Measurements from ENCODE around the gene MACROD1.
"Not testable (repeated sequence)": the region's sequence is repeated elsewhere in the genome, so short reads cannot be mapped to it uniquely, and the experiment has no call there.

Gene MACROD1

DNA sequence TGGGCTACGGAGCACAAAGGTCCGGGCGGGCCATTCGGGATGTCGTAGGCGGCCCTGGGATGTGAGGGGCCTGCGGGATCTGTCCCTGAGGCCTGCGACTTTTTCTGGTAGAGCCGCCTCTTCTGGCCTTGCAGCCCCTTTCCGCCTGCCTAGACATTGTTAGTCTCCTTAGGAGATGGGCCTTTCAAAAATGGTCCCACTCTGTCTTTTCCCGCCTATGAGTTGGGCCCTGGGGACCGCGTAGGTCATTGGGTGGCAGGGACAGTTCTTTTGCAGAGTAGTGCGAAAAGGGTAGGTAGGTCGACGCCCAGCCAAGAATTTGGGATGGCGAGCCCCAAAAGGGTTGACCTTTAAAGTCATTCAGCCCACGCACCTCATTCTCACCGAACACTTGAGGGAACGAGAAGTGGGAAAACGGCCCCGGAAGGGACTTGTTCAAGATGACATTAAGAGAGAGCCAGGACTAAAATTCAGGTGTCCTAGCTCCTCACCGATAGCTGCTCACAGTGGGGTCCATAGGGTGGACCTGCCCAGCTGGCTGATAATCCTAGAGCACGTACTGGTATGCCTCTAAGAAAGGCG lies 178.9 kb downstream of the MACROD1 start:
- DNase-seq: no peak

DNA sequence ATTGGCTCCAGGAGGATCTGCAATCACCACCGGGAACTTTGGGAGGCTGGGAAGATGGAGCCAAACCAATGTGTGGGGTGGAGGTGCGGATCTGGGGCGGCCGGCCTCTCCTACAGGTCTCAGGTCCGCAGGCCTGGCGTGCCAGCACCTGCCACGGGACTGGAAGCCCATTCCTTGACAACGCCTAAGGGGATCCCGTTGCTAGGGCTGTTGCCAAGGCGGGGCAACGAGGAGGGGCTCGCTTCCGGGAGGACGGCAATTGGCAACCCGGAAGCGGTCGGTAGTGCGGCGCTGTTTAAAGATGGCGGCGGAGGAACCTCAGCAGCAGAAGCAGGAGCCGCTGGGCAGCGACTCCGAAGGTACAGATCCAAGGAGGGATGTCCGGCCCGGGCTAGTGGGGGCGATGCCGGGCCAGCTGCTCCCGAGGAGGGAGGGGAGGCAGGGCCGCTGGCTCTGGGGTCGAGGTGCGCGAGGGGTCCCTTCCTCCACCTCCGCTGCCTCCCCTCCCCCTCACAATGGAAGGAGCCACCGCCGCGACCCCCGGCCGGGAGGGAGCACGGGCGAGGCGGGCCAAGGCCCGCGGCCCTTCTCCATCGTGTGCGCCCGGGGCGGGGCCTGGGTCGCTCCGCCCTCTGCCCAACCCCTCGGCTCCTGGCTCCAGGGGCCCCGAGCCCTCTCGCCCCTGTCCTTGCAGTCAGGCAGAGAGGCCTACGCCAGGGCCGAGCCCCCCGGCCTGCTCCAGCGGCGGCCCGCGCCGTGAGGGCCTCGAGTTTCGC lies 179.6 kb downstream of the MACROD1 start, which contains the start of gene OTUB1:
OTUB1 (plus strand) TSS at position 283 of the 776 bp plus-strand sequence; CDS start at position 302, 19 bp downstream.
- DNase-seq: peak; percentile 91 to 93

DNA sequence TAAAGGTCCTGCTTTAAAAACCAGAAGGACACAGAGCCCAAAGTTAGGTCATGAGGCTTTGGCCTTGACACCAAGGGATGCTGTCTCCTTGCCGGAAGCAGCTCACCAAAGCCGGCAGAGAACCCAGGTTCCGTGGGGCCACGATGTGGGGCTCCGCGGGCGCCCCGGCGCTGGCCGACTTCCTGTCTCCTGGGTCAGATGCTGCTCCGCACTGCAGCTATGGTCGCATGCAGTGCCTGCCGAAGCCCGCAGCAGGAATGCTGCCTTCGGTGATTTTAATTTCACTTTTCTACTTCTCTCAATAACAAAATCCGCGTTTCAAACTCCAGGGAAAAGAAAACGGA lies 180.1 kb downstream of the MACROD1 start:
- DNase-seq: peak in 1 of 2 experiments; percentile 40

DNA sequence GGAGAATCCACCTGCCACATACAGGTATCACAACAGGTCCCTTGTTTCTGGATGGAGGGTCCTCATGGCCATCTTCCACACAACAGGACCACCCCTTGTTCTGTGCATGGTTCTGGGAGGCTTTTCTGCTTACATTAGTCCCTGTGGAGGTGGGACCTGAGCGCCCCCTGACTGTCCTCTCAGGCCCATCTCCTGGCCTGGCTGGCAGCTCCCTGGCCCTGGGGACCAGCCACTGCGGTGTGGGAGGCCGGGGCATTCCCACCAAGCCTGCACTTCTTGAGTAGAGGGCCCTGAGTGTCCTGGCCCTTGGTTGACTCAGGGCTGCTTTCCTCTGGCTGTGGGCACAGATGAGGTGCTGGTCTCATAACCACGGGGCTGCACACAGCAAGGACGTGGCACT lies 186.5 kb downstream of the MACROD1 start:
- DNase-seq: no peak

DNA sequence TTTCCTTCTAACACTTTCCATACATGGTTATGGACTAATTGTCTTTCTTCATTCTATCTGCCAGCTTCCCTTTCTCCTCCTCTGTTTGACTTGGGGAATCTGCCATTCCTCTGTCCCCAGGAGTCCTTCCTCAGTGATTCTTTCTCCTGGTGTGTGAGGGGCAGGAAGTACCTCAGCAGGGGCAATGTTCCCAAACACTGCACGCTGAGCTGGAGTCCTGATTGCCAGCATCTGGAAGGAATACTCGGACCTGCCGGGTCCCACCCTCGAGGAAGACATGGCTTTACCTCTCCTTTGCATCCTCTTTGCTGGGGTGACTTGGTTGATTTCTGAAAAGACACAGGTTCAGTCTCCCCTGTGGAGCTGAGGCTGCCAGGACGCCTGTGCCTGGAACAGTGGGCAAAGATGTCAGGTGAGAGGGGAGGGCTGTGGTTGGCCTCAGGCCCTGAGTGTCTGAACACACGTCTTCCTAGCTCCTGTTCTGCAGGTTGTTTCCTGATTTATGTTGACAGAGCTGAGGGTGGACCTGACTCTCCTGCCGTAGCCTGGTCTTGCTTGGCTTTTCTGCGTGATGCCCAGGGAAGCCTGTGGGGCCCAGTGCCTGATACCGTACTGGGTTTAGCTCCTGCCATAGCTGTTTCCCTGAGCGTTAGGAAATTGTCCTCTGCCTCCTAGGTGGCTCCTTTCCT lies 187.2 kb downstream of the MACROD1 start:
- no peak for DNase-seq

DNA sequence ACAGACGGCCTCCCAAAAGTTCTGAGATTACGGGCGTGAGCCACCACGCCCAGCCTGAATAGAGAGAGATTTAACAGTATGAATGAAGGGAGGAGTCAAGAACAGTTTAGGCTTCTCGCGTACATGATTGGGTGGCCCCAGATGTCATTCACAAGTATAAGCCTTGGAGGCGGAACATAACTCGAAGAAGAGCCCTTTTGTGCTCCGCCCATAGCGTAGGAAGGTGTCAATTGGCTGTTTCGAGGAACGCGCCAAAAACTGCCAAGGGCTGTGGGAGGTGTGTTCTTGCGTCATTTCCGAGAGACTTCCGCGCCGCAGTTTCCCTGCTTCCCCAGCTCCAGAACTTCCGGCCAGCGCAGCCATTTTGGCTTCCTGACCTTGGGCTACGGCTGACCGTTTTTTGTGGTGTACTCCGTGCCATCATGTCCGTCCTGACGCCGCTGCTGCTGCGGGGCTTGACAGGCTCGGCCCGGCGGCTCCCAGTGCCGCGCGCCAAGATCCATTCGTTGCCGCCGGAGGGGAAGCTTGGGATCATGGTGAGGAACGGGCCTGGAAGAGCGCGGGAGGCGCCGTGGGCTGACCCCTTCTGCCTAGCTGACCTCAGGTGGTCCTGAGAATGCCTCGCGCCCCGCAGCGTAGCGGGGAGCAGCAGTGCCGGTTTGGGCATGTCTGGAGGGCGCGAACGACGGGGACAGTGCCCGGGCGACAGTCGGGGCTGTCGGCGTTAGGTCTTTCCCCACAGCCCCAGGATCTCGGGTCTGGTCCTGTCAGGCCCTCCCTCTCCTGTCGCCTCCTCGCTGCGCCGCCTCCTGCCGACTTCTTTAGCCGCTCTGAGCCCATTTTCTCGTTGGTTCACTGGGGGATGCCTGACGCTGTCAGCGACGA lies 191.4 kb downstream of the MACROD1 start, which contains the start of gene COX8A:
COX8A (plus strand) TSS at position 362 of the 885 bp plus-strand sequence; CDS start at position 423, 61 bp downstream.
- DNase-seq: peak; percentile 99

DNA sequence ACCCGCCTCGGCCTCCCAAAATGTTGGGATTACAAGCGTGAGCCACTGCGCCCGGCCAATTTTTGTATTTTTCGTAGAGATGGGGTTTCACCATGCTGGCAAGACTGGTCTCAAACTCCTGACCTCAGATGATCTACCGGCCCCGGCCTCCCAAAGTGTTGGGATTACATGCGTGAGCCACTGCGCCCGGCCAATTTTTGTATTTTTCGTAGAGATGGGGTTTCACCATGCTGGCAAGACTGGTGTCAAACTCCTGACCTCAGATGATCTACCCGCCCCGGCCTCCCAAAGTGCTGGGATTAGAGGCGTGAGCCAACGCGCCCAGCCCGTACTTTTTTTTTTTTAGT lies 192.0 kb downstream of the MACROD1 start:
- DNase-seq: not testable (repeated sequence)

DNA sequence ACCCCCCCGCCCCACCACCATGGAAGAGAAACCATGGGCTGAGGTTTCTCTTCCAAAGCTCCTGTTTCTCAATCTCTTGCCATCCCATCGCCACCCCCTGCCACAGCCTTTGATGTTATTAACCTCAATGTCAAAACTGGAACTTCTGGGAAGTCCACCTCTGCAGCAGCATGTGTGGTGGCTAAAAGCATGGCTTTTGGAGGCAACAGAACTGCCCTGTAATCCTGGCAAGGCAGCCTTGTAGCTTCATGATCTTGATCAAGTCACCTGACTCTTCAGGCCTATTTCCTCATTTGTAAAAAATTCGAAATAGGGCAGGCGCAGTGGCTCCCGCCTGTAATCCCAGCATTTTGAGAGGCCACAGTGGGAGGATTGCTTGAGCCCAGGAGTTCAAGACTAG lies 195.0 kb downstream of the MACROD1 start:
- DNase-seq: no peak

DNA sequence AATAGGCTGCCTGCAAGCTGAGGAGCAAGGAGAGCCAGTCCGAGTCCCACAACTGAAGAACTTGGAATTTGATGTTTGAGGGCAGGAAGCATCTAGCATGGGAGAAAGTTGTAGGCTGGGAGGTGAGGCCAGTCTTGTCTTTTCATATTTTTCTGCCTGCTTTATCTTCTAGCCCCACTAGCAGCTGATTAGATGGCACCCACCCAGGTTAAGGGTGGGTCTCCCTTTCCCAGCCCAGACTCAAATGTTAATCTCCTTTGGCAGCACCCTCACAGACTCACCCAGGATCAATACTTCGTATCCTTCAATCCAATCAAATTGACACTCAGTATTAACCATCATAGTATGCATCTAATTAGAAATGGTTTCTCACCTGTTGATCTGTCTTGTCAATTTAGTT lies 196.5 kb downstream of the MACROD1 start:
- DNase-seq: no peak

DNA sequence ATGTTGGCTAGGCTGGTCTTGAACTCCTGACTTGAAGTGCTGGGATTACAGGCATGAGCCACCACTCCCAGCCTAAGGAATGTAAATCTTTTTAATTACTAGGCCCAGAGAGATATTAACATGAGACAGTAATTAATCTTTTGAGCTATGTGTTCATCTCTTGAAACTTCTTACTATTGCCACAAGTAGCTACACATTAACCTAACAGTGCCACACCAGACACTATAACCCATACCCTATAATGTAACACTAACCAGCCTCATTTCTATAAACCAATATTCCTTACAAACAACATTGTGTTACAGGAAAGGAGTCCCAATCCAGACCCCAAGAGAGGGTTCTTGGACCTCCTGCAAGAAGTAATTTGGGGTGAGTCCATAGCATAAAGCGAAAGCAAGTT lies 199.5 kb downstream of the MACROD1 start:
- no peak for DNase-seq

DNA sequence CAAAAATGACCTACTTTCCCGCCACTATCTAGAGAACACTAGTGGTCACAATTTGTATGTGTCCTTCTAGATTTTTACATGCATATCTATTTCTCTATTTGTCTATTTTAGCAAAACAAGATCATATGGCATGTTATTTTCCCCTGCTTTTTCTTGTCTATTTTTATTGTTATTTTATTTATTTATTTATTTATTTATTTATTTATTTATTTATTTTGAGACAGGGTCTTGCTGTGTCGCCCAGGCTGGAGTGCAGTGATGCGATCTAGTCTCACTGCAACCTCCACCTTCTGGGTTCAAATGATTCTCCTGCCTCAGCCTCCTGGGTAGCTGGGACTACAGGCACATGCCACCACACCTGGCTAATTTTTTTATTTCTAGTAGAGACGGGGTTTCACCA lies 202.0 kb downstream of the MACROD1 start:
- not testable (repeated sequence) for DNase-seq

DNA sequence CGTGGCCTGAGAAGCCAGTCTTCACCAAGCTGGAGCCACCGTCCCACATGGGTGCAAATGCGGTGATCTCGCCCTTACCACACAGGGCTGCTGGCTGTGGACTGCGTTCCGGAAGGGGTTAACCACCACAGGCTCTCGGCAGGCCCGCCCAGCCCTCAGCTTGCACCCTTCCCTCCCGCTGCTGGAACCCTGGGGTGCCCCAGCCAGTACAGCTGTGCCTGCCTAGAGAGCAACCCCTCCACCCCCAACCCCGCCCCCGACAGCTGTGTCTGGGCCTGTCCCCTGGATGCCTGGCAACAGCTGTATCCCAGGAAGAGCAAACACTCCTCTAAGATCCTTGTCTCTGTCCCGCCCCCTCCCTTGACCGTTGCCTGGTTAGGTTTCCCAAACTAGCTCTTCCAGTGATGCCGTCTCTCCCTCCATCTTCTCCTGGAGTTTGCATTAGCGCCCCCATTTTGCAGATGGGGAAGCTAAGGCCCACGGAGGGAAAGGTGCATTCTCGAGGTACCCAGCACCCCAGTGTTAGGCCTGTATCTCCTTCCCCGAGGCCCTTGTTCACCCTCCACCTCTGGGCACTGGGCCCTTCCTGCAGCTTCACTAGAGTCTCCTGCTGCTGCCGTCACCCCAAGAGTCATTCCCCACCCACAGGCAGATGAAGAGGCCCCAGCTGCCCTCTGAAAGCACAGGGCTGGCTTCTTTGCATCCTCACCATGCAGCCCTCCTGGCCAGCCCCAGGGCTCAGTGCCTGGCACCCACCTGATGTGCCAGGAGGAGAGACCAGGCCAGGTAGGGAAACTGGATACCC lies 204.1 kb downstream of the MACROD1 start:
- no peak for DNase-seq

DNA sequence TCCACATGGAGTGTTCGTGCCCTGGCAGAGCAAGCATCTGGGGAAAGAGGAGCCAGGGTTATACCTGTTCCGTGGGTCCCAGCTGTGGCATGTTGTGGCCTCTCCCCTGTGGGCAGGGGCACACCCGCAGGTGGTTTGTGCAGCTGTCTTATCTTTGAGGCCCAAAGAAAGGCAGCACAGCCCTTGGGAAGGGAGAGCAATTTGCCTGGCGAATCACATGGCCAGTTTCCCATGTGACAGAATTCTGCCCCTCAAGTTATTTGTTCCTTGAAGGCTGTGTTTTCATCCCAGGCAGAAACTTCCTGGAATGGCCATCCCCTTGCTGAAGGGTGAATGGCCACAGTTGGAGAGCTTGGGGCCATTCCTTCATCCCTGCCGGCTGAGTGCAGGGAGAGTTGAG lies 207.9 kb downstream of the MACROD1 start:
- DNase-seq: no peak

DNA sequence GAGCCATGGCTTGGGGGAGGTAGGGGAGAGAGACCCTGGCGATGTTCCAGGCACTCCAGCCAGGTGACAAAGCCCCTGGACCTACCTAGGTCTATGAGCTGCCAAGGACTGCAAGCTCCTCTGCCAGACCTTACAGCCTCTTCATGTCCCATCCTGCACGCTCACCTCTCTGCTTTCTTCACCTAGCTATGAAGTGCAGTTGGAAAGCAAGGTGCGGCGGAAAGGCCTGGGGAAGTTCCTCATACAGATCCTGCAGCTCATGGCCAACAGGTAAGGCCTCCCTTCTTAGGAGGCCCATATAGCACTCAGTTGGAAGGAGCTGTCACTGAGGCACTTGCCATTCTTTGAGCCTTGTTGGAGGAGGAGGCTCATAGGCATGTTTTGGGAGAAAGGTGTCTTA lies 213.3 kb downstream of the MACROD1 start:
- no peak for DNase-seq

DNA sequence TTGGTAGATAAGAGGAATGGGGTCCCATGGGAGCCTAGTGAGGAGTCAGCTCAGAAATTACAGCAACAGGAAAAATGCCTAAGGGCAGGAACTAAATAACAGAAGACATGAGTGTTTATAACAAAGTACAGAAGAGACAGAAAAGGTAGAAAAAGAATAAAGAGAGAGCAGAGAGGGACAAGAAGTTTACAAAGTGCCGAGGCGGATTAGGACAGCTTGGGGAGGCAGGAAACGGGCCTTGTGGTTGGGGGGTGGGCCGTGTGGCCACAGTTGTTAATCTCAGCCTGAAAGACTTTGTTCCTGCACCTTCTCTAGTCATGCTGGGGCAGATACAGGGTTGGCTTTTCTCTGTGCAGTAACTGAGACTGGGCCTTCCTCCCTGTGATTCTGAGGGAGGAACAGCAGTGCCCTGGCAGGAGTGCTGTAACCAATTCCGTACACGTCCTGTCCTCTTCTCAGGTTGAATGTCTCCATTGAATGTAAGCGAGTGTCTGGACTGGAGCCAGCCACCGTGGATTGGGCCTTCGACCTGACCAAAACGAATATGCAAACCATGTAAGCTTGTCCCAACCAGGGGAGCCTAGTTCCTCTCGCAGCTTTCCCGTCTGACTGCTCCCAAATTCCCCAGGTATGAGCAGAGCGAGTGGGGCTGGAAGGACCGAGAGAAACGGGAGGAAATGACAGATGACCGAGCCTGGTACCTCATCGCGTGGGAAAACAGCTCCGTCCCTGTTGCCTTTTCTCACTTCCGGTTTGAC lies 214.0 kb downstream of the MACROD1 start:
- no peak for DNase-seq

Measured in NCI-H1930 (cell line).